Measurements from ENCODE around the gene NTSR1. TPM values are rescaled to one million over a fixed set of nuclear protein-coding genes. Genes with fewer than 3 reads are reported as not detected.

Gene NTSR1
- total RNA-seq, 4 donors from 2014 or later, result 1.5 to 23.9 (median 4.7) TPM

GRCh38 chr20:62758226-62758912 is 49.7 kb downstream of the NTSR1 start:
- H3K27me3 ChIP-seq, result peaks cover 24% of the 10 kb centered on the region
- H3K4me1 ChIP-seq, result peaks cover 0 to 25% (median 9%) of the 10 kb centered on the region in 4 donors
- DNase-seq, result no peak
- TF ChIP-seq CTCF (IDR thresholded peaks at IDR 0.05) (no peak), POLR2A (IDR thresholded peaks at IDR 0.05) (no peak), EP300 (IDR thresholded peaks at IDR 0.05; ENCODE audit: low read depth) (no peak)
- intact Hi-C loops (cut with DNase I; ENCODE audit: low total_unique reads), result no loop called here
- no peak overlapping the region for H3K27ac ChIP-seq
- WGBS, 2 donors (ENCODE audit: low coverage in 1 of 2), result 60% methylated on average over 16 of the region's 16 CpGs; no CpG with 5 or more reads in 1 of the 2 donors
- in situ Hi-C loops (cut with MboI; ENCODE audit: low pct_ligation_motif_present in 1 of 4, low pct_unique_long_range_greater_than_20kb in 1 of 4, low sequenced_read_pairs in 3 of 4), result no loop called here
- no peaks in the 10 kb centered on the region for H3K36me3 ChIP-seq
- no peak overlapping the region for H3K4me3 ChIP-seq
- H3K9me3 ChIP-seq, result no peaks in the 10 kb centered on the region

GRCh38 chr20:62759981-62760431 is 51.4 kb downstream of the NTSR1 start:
- Histone ChIP-seq H3K9me3 (no peaks in the 10 kb centered on the region), H3K4me3 (no peak overlapping the region), H3K36me3 (no peaks in the 10 kb centered on the region), H3K27me3 (peaks cover 24% of the 10 kb centered on the region), H3K4me1 (peaks cover 0 to 25% (median 9%) of the 10 kb centered on the region in 4 donors), H3K27ac (no peak overlapping the region)
- no peak for TF ChIP-seq POLR2AphosphoS5 (IDR thresholded peaks at IDR 0.05)
- no peak for TF ChIP-seq CTCF (IDR thresholded peaks at IDR 0.05)
- TF ChIP-seq POLR2A (IDR thresholded peaks at IDR 0.05), result no peak
- no peak for TF ChIP-seq EP300 (IDR thresholded peaks at IDR 0.05; ENCODE audit: low read depth)
- in situ Hi-C loops (cut with MboI; ENCODE audit: low pct_ligation_motif_present in 1 of 4, low pct_unique_long_range_greater_than_20kb in 1 of 4, low sequenced_read_pairs in 3 of 4) (no loop called here), intact Hi-C loops (cut with DNase I; ENCODE audit: low total_unique reads) (no loop called here)
- WGBS, 2 donors (ENCODE audit: low coverage in 1 of 2), result 85% methylated on average over 18 of the region's 20 CpGs; no CpG with 5 or more reads in 1 of the 2 donors
- DNase-seq, result no peak

GRCh38 chr20:62760471-62760855 is 51.8 kb downstream of the NTSR1 start:
- no peak for DNase-seq
- Histone ChIP-seq H3K9me3 (no peaks in the 10 kb centered on the region), H3K4me3 (no peak overlapping the region), H3K27me3 (peaks cover 24% of the 10 kb centered on the region), H3K36me3 (no peaks in the 10 kb centered on the region), H3K27ac (peak overlapping the region in 2 of 4 donors; percentile 55 to 74), H3K4me1 (peaks cover 0 to 25% (median 9%) of the 10 kb centered on the region in 4 donors)
- no peak for TF ChIP-seq POLR2A (IDR thresholded peaks at IDR 0.05)
- no peak for TF ChIP-seq EP300 (IDR thresholded peaks at IDR 0.05; ENCODE audit: low read depth)
- TF ChIP-seq CTCF (IDR thresholded peaks at IDR 0.05), result no peak
- TF ChIP-seq POLR2AphosphoS5 (IDR thresholded peaks at IDR 0.05), result no peak
- WGBS, 2 donors (ENCODE audit: low coverage in 1 of 2), result 35% methylated on average over 11 of the region's 11 CpGs; no CpG with 5 or more reads in 1 of the 2 donors
- in situ Hi-C loops (cut with MboI; ENCODE audit: low pct_ligation_motif_present in 1 of 4, low pct_unique_long_range_greater_than_20kb in 1 of 4, low sequenced_read_pairs in 3 of 4), result no loop called here
- intact Hi-C loops (cut with DNase I; ENCODE audit: low total_unique reads), result no loop called here

- in situ Hi-C loops (cut with MboI; ENCODE audit: low pct_ligation_motif_present in 1 of 4, low pct_unique_long_range_greater_than_20kb in 1 of 4, low sequenced_read_pairs in 3 of 4) (no loop called here), intact Hi-C loops (cut with DNase I; ENCODE audit: low total_unique reads) (no loop called here)
- DNase-seq, result no peak
- Histone ChIP-seq H3K27me3 (peaks cover 22% of the 10 kb centered on the region), H3K27ac (peak overlapping the region in 3 of 4 donors; percentile 52 to 74 (median 55)), H3K36me3 (no peaks in the 10 kb centered on the region), H3K4me1 (peaks cover 0 to 23% (median 8%) of the 10 kb centered on the region in 4 donors), H3K4me3 (no peak overlapping the region), H3K9me3 (no peaks in the 10 kb centered on the region)
- 57% methylated on average over 26 of the region's 26 CpGs; no CpG with 5 or more reads in 1 of the 2 donors for WGBS, 2 donors (ENCODE audit: low coverage in 1 of 2)
- TF ChIP-seq CTCF (IDR thresholded peaks at IDR 0.05) (no peak), POLR2AphosphoS5 (IDR thresholded peaks at IDR 0.05) (no peak), POLR2A (IDR thresholded peaks at IDR 0.05) (no peak), EP300 (IDR thresholded peaks at IDR 0.05; ENCODE audit: low read depth) (no peak)
These were observed 52.5 kb downstream of the NTSR1 start for GRCh38 chr20:62760856-62761758.
